SU-DHL-6 (cell line): ENCODE data around the gene GMDS.

Experiments used
- EZH2phosphoT487 ChIP-seq: fragments of 200-600 bp; sonication (generic), shearing (Covaris generic); conservative IDR thresholded peaks from 2 replicates; pipeline ENCODE4 v1.6.1; 2018; ENCODE audit warnings: mild to moderate bottlenecking, antibody characterized with exemption, low read length, moderate library complexity, mixed read lengths
- TF ChIP-seq, protein P1 (sequence below): fragments of 200-600 bp; sonication (generic); IDR thresholded peaks from one replicate; pipeline ENCODE4 v1.5.1; 2017; ENCODE audit warnings: antibody characterized with exemption, mild to moderate bottlenecking, low read length, moderate library complexity; ENCODE audit not compliant: insufficient read depth, poor library complexity, severe bottlenecking

- TF ChIP-seq, protein P1, sequence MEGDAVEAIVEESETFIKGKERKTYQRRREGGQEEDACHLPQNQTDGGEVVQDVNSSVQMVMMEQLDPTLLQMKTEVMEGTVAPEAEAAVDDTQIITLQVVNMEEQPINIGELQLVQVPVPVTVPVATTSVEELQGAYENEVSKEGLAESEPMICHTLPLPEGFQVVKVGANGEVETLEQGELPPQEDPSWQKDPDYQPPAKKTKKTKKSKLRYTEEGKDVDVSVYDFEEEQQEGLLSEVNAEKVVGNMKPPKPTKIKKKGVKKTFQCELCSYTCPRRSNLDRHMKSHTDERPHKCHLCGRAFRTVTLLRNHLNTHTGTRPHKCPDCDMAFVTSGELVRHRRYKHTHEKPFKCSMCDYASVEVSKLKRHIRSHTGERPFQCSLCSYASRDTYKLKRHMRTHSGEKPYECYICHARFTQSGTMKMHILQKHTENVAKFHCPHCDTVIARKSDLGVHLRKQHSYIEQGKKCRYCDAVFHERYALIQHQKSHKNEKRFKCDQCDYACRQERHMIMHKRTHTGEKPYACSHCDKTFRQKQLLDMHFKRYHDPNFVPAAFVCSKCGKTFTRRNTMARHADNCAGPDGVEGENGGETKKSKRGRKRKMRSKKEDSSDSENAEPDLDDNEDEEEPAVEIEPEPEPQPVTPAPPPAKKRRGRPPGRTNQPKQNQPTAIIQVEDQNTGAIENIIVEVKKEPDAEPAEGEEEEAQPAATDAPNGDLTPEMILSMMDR: no peak
- TF ChIP-seq EZH2phosphoT487: no peak
Measured at GRCh38 chr6:2259574-2259973, 14.2 kb upstream of the GMDS start.
